ENCODE measurements around the gene DRC3. TPM values are rescaled to one million over a fixed set of nuclear protein-coding genes. Genes with fewer than 3 reads are reported as not detected.
A peak's percentile ranks its signal among the peaks of the same experiment; 100 is the strongest.
"Not testable (repeated sequence)": the region's sequence is repeated elsewhere in the genome, so short reads cannot be mapped to it uniquely, and the experiment has no call there.

DRC3 gene
- total and polyA plus RNA-seq, 2 experiments from 2014 or later = 1.1 to 1.8 TPM

DNA sequence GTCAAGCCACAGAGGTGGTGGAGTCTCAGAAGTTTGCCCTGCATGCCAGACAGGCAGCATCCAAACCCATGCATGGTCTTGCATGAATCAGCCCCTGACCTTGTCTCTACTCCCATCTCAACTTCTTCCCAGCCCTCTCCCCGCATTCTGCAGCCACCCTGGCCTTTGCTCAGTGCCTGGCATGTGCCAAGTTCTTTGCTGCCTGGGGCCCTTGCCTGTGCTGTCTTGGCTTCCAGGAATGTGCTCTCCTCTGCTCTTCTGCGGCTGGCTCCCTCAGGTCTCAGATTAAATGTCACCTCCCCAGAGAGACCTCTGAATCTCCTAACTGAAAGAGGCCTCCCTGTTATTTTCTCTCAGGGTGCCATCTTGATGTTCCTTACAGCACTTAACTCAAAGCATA, 17.6 kb downstream of the DRC3 start:
- Histone ChIP-seq H3K4me2 (no peak overlapping the region), H3K9me2 (replicated peaks; ENCODE audit: insufficient read depth) (no peaks in the 10 kb centered on the region), H3K9me3 (ENCODE audit: low read depth) (no peaks in the 10 kb centered on the region), H3K4me1 (ENCODE audit: insufficient read depth) (no peaks in the 10 kb centered on the region), H3K27me3 (no peaks in the 10 kb centered on the region), H2AFZ (no peak overlapping the region), H3K4me3 (no peak overlapping the region), H4K20me1 (ENCODE audit: insufficient read depth, poor library complexity, severe bottlenecking) (no peaks in the 10 kb centered on the region), H3K27ac (peak overlapping the region; percentile 60), H3K36me3 (replicated peaks; ENCODE audit: insufficient read depth, low read depth) (no peaks in the 10 kb centered on the region), H3K79me2 (no peaks in the 10 kb centered on the region)
- no peak for DNase-seq (ENCODE audit: low spot score)
- no peak for TF ChIP-seq CTCF (IDR thresholded peaks at IDR 0.05; ENCODE audit: poor library complexity)
- TF ChIP-seq EZH2phosphoT487 (IDR thresholded peaks at IDR 0.05; ENCODE audit: low read depth, severe bottlenecking, unreplicated experiment) = no peak
- TF ChIP-seq EZH2 (IDR thresholded peaks at IDR 0.05; ENCODE audit: borderline replicate concordance) = no peak
- WGBS (ENCODE audit: low lambda C conversion rate, missing lambda C conversion rate) = 93% methylated on average over 2 of the region's 2 CpGs

DNA sequence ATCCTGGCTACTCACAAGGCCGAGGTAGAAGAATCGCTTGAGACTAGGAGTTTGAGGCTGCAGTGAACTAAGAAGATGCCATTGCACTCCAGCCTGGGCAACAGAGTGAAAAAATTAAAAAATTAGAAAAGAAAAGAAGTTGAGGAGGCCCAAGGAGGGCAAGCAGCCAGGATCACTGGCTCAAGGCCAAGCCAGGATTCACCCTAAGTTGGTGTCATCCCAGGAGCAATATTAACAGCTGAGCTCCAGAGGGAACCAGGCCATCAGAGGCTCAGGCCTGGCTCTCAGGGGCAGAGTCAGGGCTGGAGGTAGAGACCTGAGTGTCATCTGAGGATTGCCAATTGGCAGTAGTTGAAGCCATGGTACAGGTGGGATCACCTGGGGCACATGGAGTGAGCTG, 20.7 kb downstream of the DRC3 start:
- no peaks in the 10 kb centered on the region for H4K20me1 ChIP-seq (ENCODE audit: insufficient read depth, poor library complexity, severe bottlenecking)
- no peak overlapping the region for H3K27ac ChIP-seq
- H2AFZ ChIP-seq = no peak overlapping the region
- H3K4me2 ChIP-seq = no peak overlapping the region
- H3K4me3 ChIP-seq = no peak overlapping the region
- H3K4me1 ChIP-seq (ENCODE audit: insufficient read depth) = no peaks in the 10 kb centered on the region
- DNase-seq (ENCODE audit: low spot score) = no peak
- no peaks in the 10 kb centered on the region for H3K79me2 ChIP-seq
- H3K9me2 ChIP-seq (replicated peaks; ENCODE audit: insufficient read depth) = no peaks in the 10 kb centered on the region
- 96% methylated on average over 2 of the region's 2 CpGs for WGBS (ENCODE audit: low lambda C conversion rate, missing lambda C conversion rate)
- no peaks in the 10 kb centered on the region for H3K36me3 ChIP-seq (replicated peaks; ENCODE audit: insufficient read depth, low read depth)
- H3K27me3 ChIP-seq = no peaks in the 10 kb centered on the region
- no peak for TF ChIP-seq CTCF (IDR thresholded peaks at IDR 0.05; ENCODE audit: poor library complexity)
- no peak for TF ChIP-seq EZH2 (IDR thresholded peaks at IDR 0.05; ENCODE audit: borderline replicate concordance)
- no peak for TF ChIP-seq EZH2phosphoT487 (IDR thresholded peaks at IDR 0.05; ENCODE audit: low read depth, severe bottlenecking, unreplicated experiment)
- H3K9me3 ChIP-seq (ENCODE audit: low read depth) = no peaks in the 10 kb centered on the region

DNA sequence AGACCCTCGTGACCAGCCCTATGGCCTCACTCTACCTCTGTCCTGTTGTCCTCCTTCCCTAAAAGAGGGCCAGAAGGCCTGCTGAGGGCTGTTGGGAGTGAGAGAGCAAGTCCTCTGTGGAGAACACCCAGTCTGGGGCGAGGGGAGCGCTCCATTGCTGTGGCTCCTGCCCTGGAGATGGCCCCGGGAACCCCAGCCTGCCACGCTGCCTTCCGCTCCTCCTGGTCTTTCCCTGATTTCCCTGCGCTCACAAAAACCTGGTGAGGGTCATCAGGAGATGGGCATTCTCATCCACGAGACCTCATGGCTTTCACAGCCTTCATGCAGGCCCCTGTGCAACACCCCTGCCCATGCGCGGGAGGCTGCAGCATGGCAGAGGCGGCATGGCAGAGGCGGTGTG, 21.2 kb downstream of the DRC3 start:
- Histone ChIP-seq H3K36me3 (replicated peaks; ENCODE audit: insufficient read depth, low read depth) (no peaks in the 10 kb centered on the region), H3K27me3 (no peaks in the 10 kb centered on the region), H3K4me3 (no peak overlapping the region), H4K20me1 (ENCODE audit: insufficient read depth, poor library complexity, severe bottlenecking) (no peaks in the 10 kb centered on the region), H3K27ac (no peak overlapping the region), H3K4me2 (no peak overlapping the region), H3K9me3 (ENCODE audit: low read depth) (no peaks in the 10 kb centered on the region), H3K9me2 (replicated peaks; ENCODE audit: insufficient read depth) (no peaks in the 10 kb centered on the region), H2AFZ (no peak overlapping the region), H3K79me2 (no peaks in the 10 kb centered on the region), H3K4me1 (ENCODE audit: insufficient read depth) (no peaks in the 10 kb centered on the region)
- no peak for DNase-seq (ENCODE audit: low spot score)
- 98% methylated on average over 12 of the region's 12 CpGs for WGBS (ENCODE audit: low lambda C conversion rate, missing lambda C conversion rate)
- TF ChIP-seq EZH2 (IDR thresholded peaks at IDR 0.05; ENCODE audit: borderline replicate concordance) = no peak

DNA sequence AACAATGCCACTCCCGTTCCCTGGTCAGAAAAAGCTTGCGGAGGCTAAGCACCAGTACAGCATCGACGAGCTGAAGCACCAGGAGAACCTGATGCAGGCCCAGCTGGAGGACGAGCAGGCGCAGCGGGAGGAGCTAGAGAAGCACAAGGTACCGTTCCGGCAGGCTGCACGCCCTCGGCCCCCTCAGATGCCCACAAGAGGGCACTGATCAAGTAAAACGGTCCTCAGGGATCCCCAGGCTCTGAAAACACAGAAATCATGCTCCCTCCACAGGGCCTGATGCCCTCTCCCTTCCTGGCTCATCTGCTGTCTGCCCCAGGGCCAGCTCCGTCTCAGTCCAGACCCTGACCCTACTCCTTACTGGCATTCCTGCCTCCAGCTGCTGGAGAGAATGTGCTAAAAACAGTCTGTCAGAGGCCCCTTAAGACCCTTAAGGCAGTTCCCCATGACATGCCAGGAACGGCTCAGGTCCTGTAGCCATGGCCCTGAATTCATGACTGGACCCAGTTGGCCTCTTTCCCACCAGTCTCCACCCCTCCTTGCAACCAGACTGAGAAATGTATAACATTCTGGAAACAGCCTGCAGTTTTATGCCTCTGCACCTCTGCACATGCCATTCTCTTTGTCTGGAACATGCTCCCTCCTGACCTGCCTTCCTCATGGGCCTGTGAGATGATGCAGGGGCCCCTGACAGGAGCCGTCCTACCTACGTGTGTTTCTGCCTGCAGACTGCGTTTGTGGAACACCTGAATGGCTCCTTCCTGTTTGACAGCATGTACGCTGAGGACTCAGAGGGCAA, 21.8 kb downstream of the DRC3 start:
- no peaks in the 10 kb centered on the region for H3K9me3 ChIP-seq (ENCODE audit: low read depth)
- TF ChIP-seq EZH2phosphoT487 (IDR thresholded peaks at IDR 0.05; ENCODE audit: low read depth, severe bottlenecking, unreplicated experiment) = no peak
- no peak for TF ChIP-seq EZH2 (IDR thresholded peaks at IDR 0.05; ENCODE audit: borderline replicate concordance)
- TF ChIP-seq CTCF (IDR thresholded peaks at IDR 0.05; ENCODE audit: poor library complexity) = peak; percentile 29
- H2AFZ ChIP-seq = no peak overlapping the region
- no peaks in the 10 kb centered on the region for H4K20me1 ChIP-seq (ENCODE audit: insufficient read depth, poor library complexity, severe bottlenecking)
- H3K27ac ChIP-seq = peak overlapping the region; percentile 67
- H3K9me2 ChIP-seq (replicated peaks; ENCODE audit: insufficient read depth) = no peaks in the 10 kb centered on the region
- H3K79me2 ChIP-seq = no peaks in the 10 kb centered on the region
- H3K4me2 ChIP-seq = no peak overlapping the region
- whole genome bisulfite sequencing (ENCODE audit: low lambda C conversion rate, missing lambda C conversion rate) = 53% methylated on average over 18 of the region's 18 CpGs
- no peaks in the 10 kb centered on the region for H3K27me3 ChIP-seq
- H3K36me3 ChIP-seq (replicated peaks; ENCODE audit: insufficient read depth, low read depth) = no peaks in the 10 kb centered on the region
- no peaks in the 10 kb centered on the region for H3K4me1 ChIP-seq (ENCODE audit: insufficient read depth)
- DNase-seq (ENCODE audit: low spot score) = peak; percentile 46
- H3K4me3 ChIP-seq = no peak overlapping the region

DNA sequence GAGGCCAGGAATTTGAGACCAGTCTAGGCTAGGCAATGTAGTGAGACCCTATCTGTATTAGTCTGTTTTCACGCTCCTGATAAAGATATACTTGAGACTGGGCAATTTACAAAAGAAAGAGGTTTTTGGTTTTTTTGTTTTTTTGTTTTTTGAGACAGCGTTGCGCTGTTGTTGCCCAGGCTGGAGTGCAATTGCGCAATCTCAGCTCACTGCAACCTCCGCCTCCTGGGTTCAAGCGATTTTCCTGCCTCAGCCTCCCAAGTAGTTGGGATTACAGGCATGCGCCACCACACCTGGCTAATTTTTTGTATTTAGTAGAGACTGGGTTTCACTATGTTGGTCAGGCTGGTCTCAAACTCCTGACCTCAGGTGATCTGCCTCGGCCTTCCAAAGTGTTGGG, 23.2 kb downstream of the DRC3 start:
- DNase-seq (ENCODE audit: low spot score); H3K79me2 ChIP-seq; H3K4me2 ChIP-seq; H3K4me3 ChIP-seq; H3K27me3 ChIP-seq; H3K4me1 ChIP-seq (ENCODE audit: insufficient read depth); H3K36me3 ChIP-seq (replicated peaks; ENCODE audit: insufficient read depth, low read depth); H4K20me1 ChIP-seq (ENCODE audit: insufficient read depth, poor library complexity, severe bottlenecking); H3K27ac ChIP-seq; H3K9me3 ChIP-seq (ENCODE audit: low read depth); H2AFZ ChIP-seq; H3K9me2 ChIP-seq (replicated peaks; ENCODE audit: insufficient read depth): not testable (repeated sequence)
- WGBS (ENCODE audit: low lambda C conversion rate, missing lambda C conversion rate) = 97% methylated on average over 8 of the region's 8 CpGs
